Astrocyte of the spinal cord (primary cell): Measurements from ENCODE around the gene PNMA8A.
"Not testable (repeated sequence)": the region's sequence is repeated elsewhere in the genome, so short reads cannot be mapped to it uniquely, and the experiment has no call there.

Experiments
- DNase-seq: peaks from one replicate; pipeline ENCODE4 v3.0.0; 2011; ENCODE audit warnings: low read depth, low spot score
- H3K4me3 ChIP-seq: 2 replicates; pipeline ENCODE4 v1.5.1; 2011; ENCODE audit warnings: low read depth, mild to moderate bottlenecking, low read length, moderate library complexity
- CTCF ChIP-seq: IDR thresholded peaks from 2 replicates; pipeline ENCODE4 v1.5.1; 2012; ENCODE audit warnings: low read depth, mild to moderate bottlenecking, low read length, inconsistent platforms
- in situ Hi-C: cut with HindIII; loops from 2 replicates; pipeline ENCODE4 v1.10.0; 2017; ENCODE audit warnings: low sequenced_read_pairs

PNMA8A gene

GRCh38 chr19:46442808-46443450, 28.4 kb downstream of the PNMA8A start:
- in situ Hi-C loops, result no loop called here
- no peak for TF ChIP-seq CTCF
- no peak overlapping the region for H3K4me3 ChIP-seq
- peak; percentile 81 for DNase-seq

DNA sequence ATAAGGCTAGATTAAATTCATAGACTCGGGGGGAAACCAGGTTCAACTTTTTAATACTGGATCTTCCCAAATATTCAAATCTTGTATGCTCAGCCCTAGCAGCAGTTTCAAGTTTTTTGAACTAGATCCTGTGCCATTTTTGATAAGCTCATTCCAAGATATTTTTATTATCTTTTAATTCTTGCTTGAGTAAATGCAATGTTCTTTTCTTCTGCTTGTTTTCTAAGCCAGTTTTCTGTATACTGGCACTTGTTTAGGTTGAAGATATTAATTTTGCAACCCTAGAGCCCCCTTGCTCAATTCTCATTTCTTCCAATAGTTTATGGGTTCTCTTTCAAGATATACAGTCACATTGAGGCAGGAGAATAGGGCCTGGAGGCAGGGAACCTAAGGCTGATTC, 29.5 kb downstream of the PNMA8A start:
- in situ Hi-C loops, result no loop called here
- DNase-seq, result no peak
- TF ChIP-seq CTCF, result no peak

GRCh38 chr19:46435689-46436088, 35.7 kb downstream of the PNMA8A start:
- DNase-seq, in situ Hi-C loops, H3K4me3 ChIP-seq: not testable (repeated sequence)

More for the DNA sequence above, 29.5 kb downstream of the PNMA8A start:
- no peak overlapping the region for H3K4me3 ChIP-seq

DNA sequence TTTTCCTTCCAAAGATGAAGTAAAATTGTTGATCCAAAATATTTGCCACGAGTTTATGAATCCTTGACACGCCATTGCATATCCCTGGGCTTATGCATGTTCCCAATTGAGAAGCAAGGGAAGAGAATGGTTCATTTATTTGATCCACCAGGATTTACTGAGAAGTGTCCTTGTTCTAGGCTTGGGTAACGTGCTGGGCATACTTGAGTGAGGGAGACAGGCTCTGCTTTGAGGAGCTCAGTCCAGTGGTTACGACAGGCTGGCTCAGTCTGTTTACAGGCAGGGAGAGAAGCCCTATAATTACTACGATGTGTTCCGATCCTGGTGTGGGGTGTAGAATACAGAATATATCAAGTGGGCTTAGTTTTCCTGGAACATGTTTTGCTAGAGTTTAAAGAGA, 36.4 kb downstream of the PNMA8A start:
- no peak overlapping the region for H3K4me3 ChIP-seq
- DNase-seq, result no peak
- TF ChIP-seq CTCF, result no peak
- in situ Hi-C loops, result no loop called here

DNA sequence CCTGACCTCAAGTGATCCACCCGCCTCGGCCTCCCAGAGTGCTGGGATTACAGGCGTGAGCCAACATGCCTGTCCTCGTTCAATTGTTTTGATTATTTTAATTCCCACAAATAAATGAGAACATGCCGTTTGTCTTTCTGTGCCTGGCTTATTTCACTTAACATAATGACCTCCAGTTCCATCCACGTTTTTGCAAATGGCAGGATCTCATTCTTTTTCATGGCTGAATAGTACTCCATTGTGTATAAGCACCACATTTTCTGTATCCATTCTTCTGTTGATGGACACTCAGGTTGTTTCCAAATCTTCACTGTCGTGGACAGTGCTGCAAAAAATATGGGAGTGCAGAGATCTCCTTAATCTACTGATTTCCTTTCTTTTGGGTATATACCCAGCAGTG, 37.9 kb downstream of the PNMA8A start:
- DNase-seq, in situ Hi-C loops: not testable (repeated sequence)

GRCh38 chr19:46431824-46432223, 39.5 kb downstream of the PNMA8A start:
- DNase-seq, result no peak
- in situ Hi-C loops, result no loop called here

More for the DNA sequence above, 37.9 kb downstream of the PNMA8A start:
- not testable (repeated sequence) for H3K4me3 ChIP-seq

DNA sequence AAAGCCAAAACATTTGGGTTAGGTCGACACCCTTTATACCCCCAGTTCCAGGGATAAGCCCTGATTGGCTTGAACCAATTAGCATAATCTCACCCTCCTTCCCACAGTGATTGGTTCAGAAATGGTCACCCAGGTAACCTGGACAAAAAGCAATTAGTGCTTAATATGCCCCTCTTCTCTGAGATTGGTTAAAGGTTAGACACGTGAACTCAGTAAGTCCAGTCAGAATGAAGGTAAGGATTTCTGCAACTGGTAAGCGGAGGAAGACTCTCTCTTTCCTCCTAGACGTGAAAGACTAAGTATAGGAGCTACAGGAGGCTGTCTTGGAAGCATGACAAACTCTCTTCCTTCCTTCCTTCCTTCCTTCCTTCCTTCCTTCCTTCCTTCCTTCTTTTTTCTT, 41.4 kb downstream of the PNMA8A start:
- H3K4me3 ChIP-seq, result no peak overlapping the region
- TF ChIP-seq CTCF, result no peak
- no peak for DNase-seq
- in situ Hi-C loops, result no loop called here

More at GRCh38 chr19:46431824-46432223, 39.5 kb downstream of the PNMA8A start:
- no peak overlapping the region for H3K4me3 ChIP-seq
- peak; percentile 27 for TF ChIP-seq CTCF
